ENCODE measurements around the gene SLC45A1. TPM values are rescaled to one million over a fixed set of nuclear protein-coding genes. Genes with fewer than 3 reads are reported as not detected.

The SLC45A1 gene
- total RNA-seq, 1 experiment from 2014 or later: 13.8 TPM

GRCh38 chr1:8368956-8369639 is 51.2 kb downstream of the SLC45A1 start:
- H3K27ac ChIP-seq (ENCODE audit: low read depth, low read length): no peak overlapping the region
- no peaks in the 10 kb centered on the region for H3K27me3 ChIP-seq (ENCODE audit: insufficient read depth, low read length)
- TF ChIP-seq EGR1 (IDR thresholded peaks at IDR 0.05; ENCODE audit: low read depth): no peak
- TF ChIP-seq MAX (IDR thresholded peaks at IDR 0.05): no peak
- TF ChIP-seq POLR2AphosphoS5 (IDR thresholded peaks at IDR 0.05; ENCODE audit: low read depth, low read length): no peak
- TF ChIP-seq ZNF274 (IDR thresholded peaks at IDR 0.05; ENCODE audit: low read depth, low read length): no peak
- TF ChIP-seq ATF3 (IDR thresholded peaks at IDR 0.05): no peak
- TF ChIP-seq REST (IDR thresholded peaks at IDR 0.05; ENCODE audit: low read depth): no peak
- TF ChIP-seq CBX3 (IDR thresholded peaks at IDR 0.05; ENCODE audit: low read depth): no peak
- TF ChIP-seq CEBPB (IDR thresholded peaks at IDR 0.05; ENCODE audit: low read depth): no peak
- TF ChIP-seq RAD21 (IDR thresholded peaks at IDR 0.05; ENCODE audit: low read depth): no peak
- TF ChIP-seq ZBTB33 (IDR thresholded peaks at IDR 0.05; ENCODE audit: extremely low read depth, insufficient replicate concordance, low read length): no peak
- TF ChIP-seq POLR2A (IDR thresholded peaks at IDR 0.05; ENCODE audit: borderline replicate concordance, extremely low read depth, insufficient read depth, insufficient read length): no peak
- no peak for TF ChIP-seq JUND (IDR thresholded peaks at IDR 0.05)
- no peak for TF ChIP-seq EZH2 (IDR thresholded peaks at IDR 0.05)
- no peak for TF ChIP-seq SP1 (IDR thresholded peaks at IDR 0.05; ENCODE audit: low read depth)
- H3K36me3 ChIP-seq (ENCODE audit: control insufficient read depth in 1 of 2, insufficient read depth in 2 of 2, low read length in 2 of 2): peaks cover 0 to 6% of the 10 kb centered on the region in 2 experiments; a peak in 1 of 4 replicates
- H3K9me2 ChIP-seq (ENCODE audit: insufficient read depth): no peaks in the 10 kb centered on the region
- POLR2A ChIA-PET: no interaction called here
- no TSS peak for BruUV-seq (replicated peaks)
- RAD21 ChIA-PET (ENCODE audit: low non-redundant PET in 1 of 2, low total read pairs in 2 of 2, uncharacterized antibody in 2 of 2, unreplicated experiment in 2 of 2): no interaction called here
- intact Hi-C loops (cut with micrococcal nuclease): no loop called here
- no peak overlapping the region for H3K9ac ChIP-seq (ENCODE audit: low read length)
- no peak overlapping the region for H2AFZ ChIP-seq (ENCODE audit: low read depth, low read length, poor library complexity, severe bottlenecking)
- no peak overlapping the region for H3K4me2 ChIP-seq (ENCODE audit: low read length)
- H3K4me3 ChIP-seq (replicated peaks in 1 of 2; ENCODE audit: low read depth in 1 of 2, low read length in 2 of 2): no peak overlapping the region
- DNase-seq (ENCODE audit: low read depth, low spot score): no peak
- no peak for ATAC-seq
- peaks cover 0 to 12% of the 10 kb centered on the region in 2 experiments; a peak in 2 of 4 replicates for H3K4me1 ChIP-seq (ENCODE audit: control insufficient read depth in 1 of 2, insufficient read depth in 2 of 2, low read length in 2 of 2)
- CTCF ChIA-PET: interaction anchor here (1.1 kb wide), 1 partner anchor 16 kb away, joined by 3 read pairs; no protein-coding TSS in a partner anchor
- H3K9me3 ChIP-seq (ENCODE audit: control insufficient read depth in 1 of 2, insufficient read depth in 1 of 2, low read depth in 1 of 2, low read length in 2 of 2): no peaks in the 10 kb centered on the region
- no peaks in the 10 kb centered on the region; the same call in none of the 2 replicates for H3K79me2 ChIP-seq (ENCODE audit: insufficient read depth, low read length)
- no peaks in the 10 kb centered on the region for H4K20me1 ChIP-seq (ENCODE audit: insufficient read depth)

Data from HCT116 (cell line).